ENCODE data around the gene EPC2. TPM values are rescaled to one million over a fixed set of nuclear protein-coding genes. Genes with fewer than 3 reads are reported as not detected.

EPC2 gene
- total RNA-seq, 2 experiments from 2014 or later = 26.5 to 28.0 TPM

GRCh38 chr2:148721991-148722777 lies 77.6 kb downstream of the EPC2 start:
- Mint-ChIP-seq H3K4me1 (peaks cover 47% of the 10 kb centered on the region), H3K4me3 (no peak overlapping the region), H3K9me3 (peaks cover 13% of the 10 kb centered on the region), H3K36me3 (ENCODE audit: low read depth) (peaks cover 40% of the 10 kb centered on the region), H3K27me3 (no peaks in the 10 kb centered on the region), H3K27ac (no peak overlapping the region)
- DNase-seq = no peak
- CTCF ChIA-PET = no interaction called here
- POLR2A ChIA-PET = no interaction called here

- peaks cover 30% of the 10 kb centered on the region for H3K4me1 Mint-ChIP-seq
- ChIA-PET CTCF (no interaction called here), POLR2A (no interaction called here)
- H3K36me3 Mint-ChIP-seq (ENCODE audit: low read depth) = peaks cover 16% of the 10 kb centered on the region
- no peak overlapping the region for H3K27ac Mint-ChIP-seq
- H3K4me3 Mint-ChIP-seq = no peak overlapping the region
- no peaks in the 10 kb centered on the region for H3K9me3 Mint-ChIP-seq
- DNase-seq = no peak
- H3K27me3 Mint-ChIP-seq = no peaks in the 10 kb centered on the region
Measured at GRCh38 chr2:148725564-148725963, 81.0 kb downstream of the EPC2 start.

- Mint-ChIP-seq H3K4me1 (peaks cover 25% of the 10 kb centered on the region), H3K27ac (no peak overlapping the region), H3K27me3 (no peaks in the 10 kb centered on the region), H3K36me3 (ENCODE audit: low read depth) (peaks cover 13% of the 10 kb centered on the region), H3K4me3 (no peak overlapping the region), H3K9me3 (no peaks in the 10 kb centered on the region)
- no peak for DNase-seq
- ChIA-PET CTCF (no interaction called here), POLR2A (no interaction called here)
Measured at GRCh38 chr2:148726228-148726627, 81.7 kb downstream of the EPC2 start.

GRCh38 chr2:148730085-148730484 lies 85.5 kb downstream of the EPC2 start:
- Mint-ChIP-seq H3K4me1 (peaks cover 15% of the 10 kb centered on the region), H3K27me3 (no peaks in the 10 kb centered on the region), H3K36me3 (ENCODE audit: low read depth) (peaks cover 7% of the 10 kb centered on the region), H3K4me3 (no peak overlapping the region), H3K9me3 (no peaks in the 10 kb centered on the region), H3K27ac (no peak overlapping the region)
- ChIA-PET CTCF (no interaction called here), POLR2A (no interaction called here)
- DNase-seq = no peak

- Mint-ChIP-seq H3K27ac (no peak overlapping the region), H3K4me1 (peaks cover 3% of the 10 kb centered on the region), H3K36me3 (ENCODE audit: low read depth) (no peaks in the 10 kb centered on the region), H3K9me3 (no peaks in the 10 kb centered on the region), H3K4me3 (no peak overlapping the region), H3K27me3 (no peaks in the 10 kb centered on the region)
- DNase-seq = no peak
- POLR2A ChIA-PET = no interaction called here
- CTCF ChIA-PET = no interaction called here
Measured at GRCh38 chr2:148737742-148738141, 93.2 kb downstream of the EPC2 start.

GRCh38 chr2:148739454-148740105 lies 95.0 kb downstream of the EPC2 start:
- Mint-ChIP-seq H3K4me1 (peaks cover 3% of the 10 kb centered on the region), H3K36me3 (ENCODE audit: low read depth) (peaks cover 6% of the 10 kb centered on the region), H3K9me3 (no peaks in the 10 kb centered on the region), H3K27me3 (no peaks in the 10 kb centered on the region), H3K4me3 (no peak overlapping the region), H3K27ac (no peak overlapping the region)
- CTCF ChIA-PET = interaction anchor here (0.7 kb wide), 1 partner anchor 1712 kb away, joined by 4 read pairs; no protein-coding TSS in a partner anchor
- POLR2A ChIA-PET = interaction anchor here (1.8 kb wide), 1 partner anchor 96 kb away, joined by 4 read pairs; no protein-coding TSS in a partner anchor
- no peak for DNase-seq

GRCh38 chr2:148742373-148742772 lies 97.8 kb downstream of the EPC2 start:
- Mint-ChIP-seq H3K27me3 (no peaks in the 10 kb centered on the region), H3K4me3 (no peak overlapping the region), H3K27ac (no peak overlapping the region), H3K36me3 (ENCODE audit: low read depth) (peaks cover 19% of the 10 kb centered on the region), H3K4me1 (peaks cover 5% of the 10 kb centered on the region), H3K9me3 (no peaks in the 10 kb centered on the region)
- ChIA-PET POLR2A (no interaction called here), CTCF (no interaction called here)
- no peak for DNase-seq

- Mint-ChIP-seq H3K4me1 (peaks cover 3% of the 10 kb centered on the region), H3K9me3 (no peaks in the 10 kb centered on the region), H3K36me3 (ENCODE audit: low read depth) (peaks cover 28% of the 10 kb centered on the region), H3K27me3 (no peaks in the 10 kb centered on the region), H3K27ac (no peak overlapping the region), H3K4me3 (no peak overlapping the region)
- no peak for DNase-seq
- POLR2A ChIA-PET = no interaction called here
- CTCF ChIA-PET = no interaction called here
Measured at GRCh38 chr2:148745151-148745851, 100.8 kb downstream of the EPC2 start.

GRCh38 chr2:148746973-148747372 lies 102.4 kb downstream of the EPC2 start:
- Mint-ChIP-seq H3K27me3 (no peaks in the 10 kb centered on the region), H3K4me3 (no peak overlapping the region), H3K9me3 (no peaks in the 10 kb centered on the region), H3K4me1 (peaks cover 3% of the 10 kb centered on the region), H3K36me3 (ENCODE audit: low read depth) (peaks cover 28% of the 10 kb centered on the region), H3K27ac (no peak overlapping the region)
- ChIA-PET CTCF (no interaction called here), POLR2A (no interaction called here)
- DNase-seq = no peak

- ChIA-PET CTCF (interaction anchor here (0.6 kb wide), 1 partner anchor 15 kb away, joined by 3 read pairs; no protein-coding TSS in a partner anchor), POLR2A (no interaction called here)
- DNase-seq = no peak
- no peaks in the 10 kb centered on the region for H3K9me3 Mint-ChIP-seq
- peaks cover 22% of the 10 kb centered on the region for H3K36me3 Mint-ChIP-seq (ENCODE audit: low read depth)
- H3K4me3 Mint-ChIP-seq = no peak overlapping the region
- no peaks in the 10 kb centered on the region for H3K27me3 Mint-ChIP-seq
- H3K27ac Mint-ChIP-seq = no peak overlapping the region
- H3K4me1 Mint-ChIP-seq = peaks cover 3% of the 10 kb centered on the region
Measured at GRCh38 chr2:148751907-148752306, 107.4 kb downstream of the EPC2 start.

- DNase-seq = no peak
- Mint-ChIP-seq H3K27me3 (no peaks in the 10 kb centered on the region), H3K9me3 (no peaks in the 10 kb centered on the region), H3K4me1 (peaks cover 3% of the 10 kb centered on the region), H3K27ac (no peak overlapping the region), H3K4me3 (no peak overlapping the region), H3K36me3 (ENCODE audit: low read depth) (peaks cover 14% of the 10 kb centered on the region)
- POLR2A ChIA-PET = no interaction called here
- CTCF ChIA-PET = no interaction called here
Measured at GRCh38 chr2:148752977-148753376, 108.4 kb downstream of the EPC2 start.

GRCh38 chr2:148754864-148755263 lies 110.3 kb downstream of the EPC2 start:
- ChIA-PET POLR2A (no interaction called here), CTCF (no interaction called here)
- no peaks in the 10 kb centered on the region for H3K27me3 Mint-ChIP-seq
- no peak overlapping the region for H3K27ac Mint-ChIP-seq
- H3K4me3 Mint-ChIP-seq = no peak overlapping the region
- H3K9me3 Mint-ChIP-seq = no peaks in the 10 kb centered on the region
- DNase-seq = no peak
- H3K4me1 Mint-ChIP-seq = peaks cover 3% of the 10 kb centered on the region
- peaks cover 10% of the 10 kb centered on the region for H3K36me3 Mint-ChIP-seq (ENCODE audit: low read depth)

GRCh38 chr2:148756292-148756975 lies 111.9 kb downstream of the EPC2 start:
- DNase-seq = no peak
- Mint-ChIP-seq H3K27ac (no peak overlapping the region), H3K4me3 (no peak overlapping the region), H3K36me3 (ENCODE audit: low read depth) (peaks cover 10% of the 10 kb centered on the region), H3K27me3 (no peaks in the 10 kb centered on the region), H3K9me3 (no peaks in the 10 kb centered on the region), H3K4me1 (peaks cover 3% of the 10 kb centered on the region)
- ChIA-PET CTCF (no interaction called here), POLR2A (no interaction called here)
